ENCODE measurements around the gene ZNF253.
"Not testable (repeated sequence)": the region's sequence is repeated elsewhere in the genome, so short reads cannot be mapped to it uniquely, and the experiment has no call there.

The ZNF253 gene

GRCh38 chr19:19892055-19892941 lies 26.6 kb downstream of the ZNF253 start:
- H3K79me1 ChIP-seq (replicated peaks; ENCODE audit: low read length, poor library complexity, severe bottlenecking); H3K27ac ChIP-seq (ENCODE audit: low read length, poor library complexity, severe bottlenecking); H3K9ac ChIP-seq (ENCODE audit: low read length); H2BK12ac ChIP-seq (ENCODE audit: low read length in 2 of 2); H4K8ac ChIP-seq (ENCODE audit: low read length); H3K4ac ChIP-seq (ENCODE audit: low read depth in 1 of 2, low read length in 2 of 2); H3K14ac ChIP-seq (ENCODE audit: low read length in 2 of 2); H2BK15ac ChIP-seq (ENCODE audit: low read depth, poor library complexity, severe bottlenecking); H3K4me2 ChIP-seq (ENCODE audit: low read length, poor library complexity, severe bottlenecking); H3K18ac ChIP-seq (ENCODE audit: low read depth in 1 of 2, low read length in 2 of 2); H2BK5ac ChIP-seq (ENCODE audit: low read depth, low read length, poor library complexity, severe bottlenecking); H2AK5ac ChIP-seq (ENCODE audit: low read length, severe bottlenecking); H4K91ac ChIP-seq (ENCODE audit: low read length); H3K23ac ChIP-seq (ENCODE audit: low read length in 2 of 2); H3K27me3 ChIP-seq (ENCODE audit: control insufficient read depth in 1 of 2, insufficient read depth in 1 of 2, low read length in 2 of 2); H3K4me1 ChIP-seq (ENCODE audit: control insufficient read depth, insufficient read depth, low read depth, low read length); H2AFZ ChIP-seq (ENCODE audit: low read depth, low read length); DNase-seq; H2BK120ac ChIP-seq (ENCODE audit: low read depth, low read length): not testable (repeated sequence)
- H3K36me3 ChIP-seq (ENCODE audit: control insufficient read depth in 1 of 2, insufficient read depth in 2 of 2, low read depth in 1 of 2, low read length in 2 of 2), result peaks cover 20 to 35% of the 10 kb centered on the region in 2 experiments
- WGBS, result 91% methylated on average over 1 of the region's 3 CpGs
- H3K9me3 ChIP-seq (ENCODE audit: control insufficient read depth, low read length), result peaks cover 80% of the 10 kb centered on the region
- H3K4me3 ChIP-seq (ENCODE audit: insufficient read depth in 1 of 2, low read depth in 1 of 2, low read length in 2 of 2), result peak overlapping the region in 1 of 2 experiments; percentile 47

GRCh38 chr19:19900139-19900728 lies 34.6 kb downstream of the ZNF253 start:
- no peaks in the 10 kb centered on the region for H3K4me1 ChIP-seq (ENCODE audit: control insufficient read depth, insufficient read depth, low read depth, low read length)
- no peak overlapping the region for H3K14ac ChIP-seq (ENCODE audit: low read length in 2 of 2)
- peaks cover 0 to 16% of the 10 kb centered on the region in 2 experiments for H3K36me3 ChIP-seq (ENCODE audit: control insufficient read depth in 1 of 2, insufficient read depth in 2 of 2, low read depth in 1 of 2, low read length in 2 of 2)
- peak overlapping the region in 1 of 2 experiments; percentile 94 for H3K4me3 ChIP-seq (ENCODE audit: insufficient read depth in 1 of 2, low read depth in 1 of 2, low read length in 2 of 2)
- H4K8ac ChIP-seq (ENCODE audit: low read length), result peak overlapping the region; percentile 37
- no peak overlapping the region for H2BK120ac ChIP-seq (ENCODE audit: low read depth, low read length)
- no peaks in the 10 kb centered on the region for H3K27me3 ChIP-seq (ENCODE audit: control insufficient read depth in 1 of 2, insufficient read depth in 1 of 2, low read length in 2 of 2)
- DNase-seq, result peak; percentile 79
- H2BK5ac ChIP-seq (ENCODE audit: low read depth, low read length, poor library complexity, severe bottlenecking), result no peak overlapping the region
- no peak overlapping the region for H3K23ac ChIP-seq (ENCODE audit: low read length in 2 of 2)
- H3K79me1 ChIP-seq (replicated peaks; ENCODE audit: low read length, poor library complexity, severe bottlenecking), result peaks cover 9% of the 10 kb centered on the region
- H2BK15ac ChIP-seq (ENCODE audit: low read depth, poor library complexity, severe bottlenecking), result no peak overlapping the region
- peak overlapping the region; percentile 96 for H3K9ac ChIP-seq (ENCODE audit: low read length)
- WGBS, result 4% methylated on average over 9 of the region's 9 CpGs
- no peak overlapping the region for H4K91ac ChIP-seq (ENCODE audit: low read length)
- H2AK5ac ChIP-seq (ENCODE audit: low read length, severe bottlenecking), result no peak overlapping the region
- peaks cover 46% of the 10 kb centered on the region for H3K9me3 ChIP-seq (ENCODE audit: control insufficient read depth, low read length)
- peak overlapping the region; percentile 96 for H3K4me2 ChIP-seq (ENCODE audit: low read length, poor library complexity, severe bottlenecking)
- H2AFZ ChIP-seq (ENCODE audit: low read depth, low read length), result no peak overlapping the region
- H2BK12ac ChIP-seq (ENCODE audit: low read length in 2 of 2), result no peak overlapping the region
- peak overlapping the region in 1 of 2 experiments; percentile 34 for H3K18ac ChIP-seq (ENCODE audit: low read depth in 1 of 2, low read length in 2 of 2)
- no peak overlapping the region for H3K4ac ChIP-seq (ENCODE audit: low read depth in 1 of 2, low read length in 2 of 2)
- peak overlapping the region; percentile 85 for H3K27ac ChIP-seq (ENCODE audit: low read length, poor library complexity, severe bottlenecking)

GRCh38 chr19:19900729-19901444 lies 35.2 kb downstream of the ZNF253 start, which contains the start of gene ZNF93:
Gene ZNF93, plus strand, starts transcription at chr19:19900946. Its CDS starts 143 bp downstream, at chr19:19901089.
- Histone ChIP-seq H2BK120ac (ENCODE audit: low read depth, low read length) (peak within 1 kb of the TSS; percentile 4), H3K23ac (ENCODE audit: low read length in 2 of 2) (no peak within 1 kb of the TSS), H2AFZ (ENCODE audit: low read depth, low read length) (peak within 1 kb of the TSS; percentile 95), H3K9ac (ENCODE audit: low read length) (peak within 1 kb of the TSS; percentile 96), H3K79me1 (replicated peaks; ENCODE audit: low read length, poor library complexity, severe bottlenecking) (peaks cover 11% of the 10 kb centered on the region), H2AK5ac (ENCODE audit: low read length, severe bottlenecking) (no peak within 1 kb of the TSS), H3K9me3 (ENCODE audit: control insufficient read depth, low read length) (peaks cover 46% of the 10 kb centered on the region), H2BK12ac (ENCODE audit: low read length in 2 of 2) (no peak within 1 kb of the TSS), H4K8ac (ENCODE audit: low read length) (peak within 1 kb of the TSS; percentile 37), H3K27ac (ENCODE audit: low read length, poor library complexity, severe bottlenecking) (peak within 1 kb of the TSS; percentile 85), H3K27me3 (ENCODE audit: control insufficient read depth in 1 of 2, insufficient read depth in 1 of 2, low read length in 2 of 2) (no peaks in the 10 kb centered on the region), H3K4me1 (ENCODE audit: control insufficient read depth, insufficient read depth, low read depth, low read length) (no peaks in the 10 kb centered on the region), H2BK5ac (ENCODE audit: low read depth, low read length, poor library complexity, severe bottlenecking) (no peak within 1 kb of the TSS), H3K14ac (ENCODE audit: low read length in 2 of 2) (no peak within 1 kb of the TSS), H3K36me3 (ENCODE audit: control insufficient read depth in 1 of 2, insufficient read depth in 2 of 2, low read depth in 1 of 2, low read length in 2 of 2) (peaks cover 0 to 16% of the 10 kb centered on the region in 2 experiments), H4K91ac (ENCODE audit: low read length) (no peak within 1 kb of the TSS), H2BK15ac (ENCODE audit: low read depth, poor library complexity, severe bottlenecking) (peak within 1 kb of the TSS; percentile 2), H3K4me2 (ENCODE audit: low read length, poor library complexity, severe bottlenecking) (peak within 1 kb of the TSS; percentile 96), H3K18ac (ENCODE audit: low read depth in 1 of 2, low read length in 2 of 2) (peak within 1 kb of the TSS in 1 of 2 experiments; percentile 72), H3K4ac (ENCODE audit: low read depth in 1 of 2, low read length in 2 of 2) (peak within 1 kb of the TSS in 1 of 2 experiments; percentile 37), H3K4me3 (ENCODE audit: insufficient read depth in 1 of 2, low read depth in 1 of 2, low read length in 2 of 2) (peak within 1 kb of the TSS; percentile 67 to 94)
- under 1% methylated on average over 35 of the region's 35 CpGs for WGBS
- peak; percentile 97 for DNase-seq
